SK-N-SH (cell line): ENCODE results near the gene MSL1. TPM values are rescaled to one million over a fixed set of nuclear protein-coding genes. Genes with fewer than 3 reads are reported as not detected.
A peak's percentile ranks its signal among the peaks of the same experiment; 100 is the strongest.

Source experiments
- CTCF ChIA-PET: fragments of 300-600, 350-600 bp; formaldehyde crosslinking; extraction: SDS; loops from one replicate; lab custom pipeline; 2021; lab: Yijun Ruan, JAX
- POLR2A ChIA-PET: fragments of 350-600 bp; sonication (Branson Sonifier 250); formaldehyde crosslinking; extraction: SDS; loops from one replicate; lab custom pipeline; 2020; ENCODE audit warnings: antibody characterized with exemption, inconsistent platforms; lab: Yijun Ruan, JAX
- DNase-seq: peaks from one replicate; pipeline ENCODE4 v3.0.0; 2012
- H2AFZ ChIP-seq: fragments of 200-600 bp; sonication (generic); 2 replicates; pipeline ENCODE4 v1.8.1; 2016; ENCODE audit warnings: antibody characterized with exemption, mild to moderate bottlenecking, low read depth
- H3F3A ChIP-seq: fragments of 200-600 bp; sonication (generic); replicated peaks from 2 replicates; pipeline ENCODE3; 2016; ENCODE audit warnings: antibody characterized with exemption, mild to moderate bottlenecking; ENCODE audit not compliant: insufficient read depth
- H3K27ac ChIP-seq, 2 experiments: fragments of 200-500 bp in 1 of 2; fragments of 200-600 bp in 1 of 2; sonication (Bioruptor generic) in 1 of 2; sonication (generic), shearing (Covaris generic) in 1 of 2; 2 replicates each; pipeline versions ENCODE4 v1.5.1 to v1.6.1; 2014 to 2016; ENCODE audit warnings: low read depth in 2 of 2, inconsistent platforms in 1 of 2, low read length in 1 of 2, mild to moderate bottlenecking in 1 of 2, mixed read lengths in 1 of 2
- H3K27me3 ChIP-seq: fragments of 200-600 bp; sonication (generic), shearing (Covaris generic); 2 replicates; pipeline ENCODE4 v1.6.1; 2016; ENCODE audit warnings: mixed run types; ENCODE audit not compliant: insufficient read depth
- H3K36me3 ChIP-seq, 2 experiments: fragments of 200-500 bp in 1 of 2; fragments of 200-600 bp in 1 of 2; sonication (Bioruptor generic) in 1 of 2; sonication (generic) in 1 of 2; replicated peaks in 1 of 2; 2 replicates each; pipeline versions ENCODE3 to v1.5.1; 2014 to 2016; ENCODE audit warnings: low read length in 1 of 2, mild to moderate bottlenecking in 1 of 2; ENCODE audit not compliant: insufficient read depth in 2 of 2, control insufficient read depth in 1 of 2
- H3K4me1 ChIP-seq, 2 experiments: fragments of 200-500 bp in 1 of 2; fragments of 200-600 bp in 1 of 2; sonication (Bioruptor generic) in 1 of 2; sonication (generic), shearing (Covaris generic) in 1 of 2; 2 replicates each; pipeline versions ENCODE4 v1.5.1 to v1.6.1; 2014 to 2016; ENCODE audit warnings: low read depth in 1 of 2, low read length in 1 of 2, mixed run types in 1 of 2; ENCODE audit not compliant: insufficient read depth in 2 of 2, control insufficient read depth in 1 of 2
- H3K4me2 ChIP-seq: fragments of 200-600 bp; sonication (generic), shearing (Covaris generic); 2 replicates; pipeline ENCODE4 v1.6.1; 2017; ENCODE audit warnings: mixed run types
- H3K4me3 ChIP-seq, 2 experiments: fragments of 200-500 bp in 1 of 2; fragments of 200-600 bp in 1 of 2; sonication (Bioruptor generic) in 1 of 2; sonication (generic), shearing (Covaris generic) in 1 of 2; 2 replicates each; pipeline versions ENCODE4 v1.5.1 to v1.8.1; 2014 to 2016; ENCODE audit warnings: low read depth in 2 of 2, inconsistent platforms in 1 of 2, low read length in 1 of 2, mild to moderate bottlenecking in 1 of 2, mixed read lengths in 1 of 2, moderate library complexity in 1 of 2
- H3K79me2 ChIP-seq: fragments of 200-600 bp; sonication (generic); 2 replicates; pipeline ENCODE4 v1.8.1; 2017; ENCODE audit warnings: mild to moderate bottlenecking; ENCODE audit not compliant: insufficient read depth
- H3K9ac ChIP-seq: fragments of 200-600 bp; sonication (generic); 2 replicates; pipeline ENCODE4 v1.6.1; 2017; ENCODE audit warnings: mixed run types
- H3K9me2 ChIP-seq: fragments of 200-600 bp; sonication (generic); 2 replicates; pipeline ENCODE4 v1.6.1; 2017; ENCODE audit warnings: mixed run types
- H3K9me3 ChIP-seq: fragments of 200-600 bp; sonication (generic); 2 replicates; pipeline ENCODE4 v1.6.1; 2017; ENCODE audit warnings: mixed run types, mild to moderate bottlenecking, moderate library complexity
- H4K20me1 ChIP-seq: fragments of 200-600 bp; sonication (generic); 2 replicates; pipeline ENCODE4 v1.6.1; 2017; ENCODE audit warnings: mild to moderate bottlenecking, mixed run types; ENCODE audit not compliant: insufficient read depth
- CHD2 ChIP-seq: fragments of 150-350 bp; IDR thresholded peaks from 2 replicates; pipeline ENCODE4 v1.6.1; 2018; ENCODE audit warnings: low read length; ENCODE audit not compliant: partially characterized antibody
- ELF1 ChIP-seq: IDR thresholded peaks from 2 replicates; pipeline ENCODE4 v1.4.0; 2012
- EP300 ChIP-seq, 2 experiments: IDR thresholded peaks; 2 replicates each; pipeline versions ENCODE4 v1.4.0 to v1.6.1; 2012; ENCODE audit warnings: borderline replicate concordance in 1 of 2, low read depth in 1 of 2, low read length in 1 of 2
- EZH2phosphoT487 ChIP-seq: fragments of 200-600 bp; sonication (generic); IDR thresholded peaks from 2 replicates; pipeline ENCODE4 v1.6.1; 2017; ENCODE audit warnings: low read depth, mixed run types, mild to moderate bottlenecking, antibody characterized with exemption, moderate library complexity, borderline replicate concordance
- FOSL2 ChIP-seq: IDR thresholded peaks from 2 replicates; pipeline ENCODE4 v1.4.0; 2012; ENCODE audit warnings: low read depth, mild to moderate bottlenecking, moderate library complexity, borderline replicate concordance
- FOXJ3 ChIP-seq: sonication (generic); formaldehyde crosslinking; IDR thresholded peaks from 2 replicates; pipeline ENCODE4 v1.5.1; 2020; ENCODE audit warnings: mild to moderate bottlenecking, missing genetic modification reagents
- FOXM1 ChIP-seq: IDR thresholded peaks from 2 replicates; pipeline ENCODE4 v1.4.0; 2012; ENCODE audit warnings: low read depth, mild to moderate bottlenecking
- GATA2 ChIP-seq: sonication (generic); formaldehyde crosslinking; IDR thresholded peaks from 2 replicates; pipeline ENCODE4 v1.5.0; 2020; ENCODE audit warnings: mild to moderate bottlenecking, missing genetic modification reagents
- JUND ChIP-seq: IDR thresholded peaks from 2 replicates; pipeline ENCODE4 v1.4.0; 2012
- MXI1 ChIP-seq: IDR thresholded peaks from 2 replicates; pipeline ENCODE4 v1.6.1; 2012; ENCODE audit warnings: mild to moderate bottlenecking, low read depth, low read length, improper control_type of control experiment
- NRF1 ChIP-seq: IDR thresholded peaks from 2 replicates; pipeline ENCODE4 v1.6.1; 2012; ENCODE audit warnings: low read depth, mild to moderate bottlenecking, low read length
- POLR2AphosphoS5 ChIP-seq: IDR thresholded peaks from 2 replicates; pipeline ENCODE4 v1.6.1; 2012; ENCODE audit warnings: low read depth, low read length
- RAD21 ChIP-seq: IDR thresholded peaks from 2 replicates; pipeline ENCODE4 v1.6.1; 2012; ENCODE audit warnings: mild to moderate bottlenecking, low read length
- RFX5 ChIP-seq: IDR thresholded peaks from 2 replicates; pipeline ENCODE4 v1.6.1; 2012; ENCODE audit warnings: mild to moderate bottlenecking, improper control_type of control experiment, low read length
- RXRA ChIP-seq: IDR thresholded peaks from 2 replicates; pipeline ENCODE4 v1.4.0; 2012; ENCODE audit warnings: low read depth, mild to moderate bottlenecking, borderline replicate concordance
- TAF1 ChIP-seq: IDR thresholded peaks from 2 replicates; pipeline ENCODE4 v1.6.1; 2012; ENCODE audit warnings: low read depth, mild to moderate bottlenecking, low read length, moderate library complexity, borderline replicate concordance
- TEAD4 ChIP-seq: IDR thresholded peaks from 2 replicates; pipeline ENCODE4 v1.4.0; 2012; ENCODE audit warnings: mild to moderate bottlenecking, borderline replicate concordance; ENCODE audit not compliant: insufficient read depth
- YY1 ChIP-seq: IDR thresholded peaks from 2 replicates; pipeline ENCODE4 v1.4.0; 2012; ENCODE audit warnings: low read depth, mild to moderate bottlenecking
- WGBS: methylation state at CpG from one replicate; pipeline ENCODE4 v1.1.6; 2017; ENCODE audit warnings: low lambda C conversion rate; 5-methylcytosine and 5-hydroxymethylcytosine counted together
- polyA plus RNA-seq, 3 experiments: library from polyadenylated mRNA; depleted of rRNA; stranded (reverse); fragments of >200 nt; gene quantifications; 2 replicates each; pipeline ENCODE4 v1.2.3, GENCODE V29; 2012
- TF ChIP-seq, protein P1 (sequence below): fragments of 200-600 bp; sonication (generic); IDR thresholded peaks from 2 replicates; pipeline ENCODE4 v1.6.1; 2017; ENCODE audit warnings: antibody characterized with exemption, mild to moderate bottlenecking, moderate library complexity
- TF ChIP-seq, protein P2 (sequence below): IDR thresholded peaks from 2 replicates; pipeline ENCODE4; 2012
- TF ChIP-seq, protein P3 (sequence below): IDR thresholded peaks from 2 replicates; pipeline ENCODE4 v1.4.0; 2012; ENCODE audit warnings: low read depth, borderline replicate concordance
- TF ChIP-seq, protein P4 (sequence below): fragments of 150-350 bp; IDR thresholded peaks from 2 replicates; pipeline ENCODE4 v1.6.1; 2016; ENCODE audit warnings: mild to moderate bottlenecking, low read depth, low read length

Gene MSL1
- polyA plus RNA-seq, 1 of the 3 experiments (the other 2 are of a cell fraction), result 30.2 TPM

DNA sequence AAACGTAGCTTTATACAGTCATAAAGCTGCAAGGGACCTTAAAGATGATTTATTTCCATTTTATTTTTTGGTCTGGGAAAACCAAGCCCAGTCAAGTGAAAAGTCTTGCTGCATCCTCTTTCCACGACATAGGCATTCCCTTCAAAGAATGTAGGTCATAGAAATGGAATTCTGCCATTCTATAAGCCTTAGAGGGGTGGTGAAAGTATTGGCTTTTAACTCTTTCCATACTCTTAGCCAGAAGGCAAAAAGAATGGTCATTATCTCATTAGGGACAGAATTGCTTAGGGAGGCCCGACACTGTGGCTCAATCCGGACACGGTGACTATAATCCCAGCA is 7.9 kb upstream of the MSL1 start:
- TF ChIP-seq ELF1 (no peak), YY1 (no peak), EP300 (IDR thresholded peaks at IDR 0.05; ENCODE audit: borderline replicate concordance in 1 of 2, low read depth in 1 of 2, low read length in 1 of 2) (no peak), TAF1 (no peak), TEAD4 (no peak), GATA2 (no peak), FOXJ3 (no peak), POLR2AphosphoS5 (no peak), RXRA (no peak), CHD2 (no peak), FOXM1 (no peak), RAD21 (no peak), NRF1 (no peak)
- TF ChIP-seq, protein P1, sequence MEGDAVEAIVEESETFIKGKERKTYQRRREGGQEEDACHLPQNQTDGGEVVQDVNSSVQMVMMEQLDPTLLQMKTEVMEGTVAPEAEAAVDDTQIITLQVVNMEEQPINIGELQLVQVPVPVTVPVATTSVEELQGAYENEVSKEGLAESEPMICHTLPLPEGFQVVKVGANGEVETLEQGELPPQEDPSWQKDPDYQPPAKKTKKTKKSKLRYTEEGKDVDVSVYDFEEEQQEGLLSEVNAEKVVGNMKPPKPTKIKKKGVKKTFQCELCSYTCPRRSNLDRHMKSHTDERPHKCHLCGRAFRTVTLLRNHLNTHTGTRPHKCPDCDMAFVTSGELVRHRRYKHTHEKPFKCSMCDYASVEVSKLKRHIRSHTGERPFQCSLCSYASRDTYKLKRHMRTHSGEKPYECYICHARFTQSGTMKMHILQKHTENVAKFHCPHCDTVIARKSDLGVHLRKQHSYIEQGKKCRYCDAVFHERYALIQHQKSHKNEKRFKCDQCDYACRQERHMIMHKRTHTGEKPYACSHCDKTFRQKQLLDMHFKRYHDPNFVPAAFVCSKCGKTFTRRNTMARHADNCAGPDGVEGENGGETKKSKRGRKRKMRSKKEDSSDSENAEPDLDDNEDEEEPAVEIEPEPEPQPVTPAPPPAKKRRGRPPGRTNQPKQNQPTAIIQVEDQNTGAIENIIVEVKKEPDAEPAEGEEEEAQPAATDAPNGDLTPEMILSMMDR, result no peak
- TF ChIP-seq, protein P2, sequence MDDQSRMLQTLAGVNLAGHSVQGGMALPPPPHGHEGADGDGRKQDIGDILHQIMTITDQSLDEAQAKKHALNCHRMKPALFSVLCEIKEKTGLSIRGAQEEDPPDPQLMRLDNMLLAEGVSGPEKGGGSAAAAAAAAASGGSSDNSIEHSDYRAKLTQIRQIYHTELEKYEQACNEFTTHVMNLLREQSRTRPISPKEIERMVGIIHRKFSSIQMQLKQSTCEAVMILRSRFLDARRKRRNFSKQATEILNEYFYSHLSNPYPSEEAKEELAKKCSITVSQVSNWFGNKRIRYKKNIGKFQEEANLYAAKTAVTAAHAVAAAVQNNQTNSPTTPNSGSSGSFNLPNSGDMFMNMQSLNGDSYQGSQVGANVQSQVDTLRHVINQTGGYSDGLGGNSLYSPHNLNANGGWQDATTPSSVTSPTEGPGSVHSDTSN, result no peak
- H3K4me1 ChIP-seq, result peaks cover 37 to 41% of the 10 kb centered on the region in 2 experiments

DNA sequence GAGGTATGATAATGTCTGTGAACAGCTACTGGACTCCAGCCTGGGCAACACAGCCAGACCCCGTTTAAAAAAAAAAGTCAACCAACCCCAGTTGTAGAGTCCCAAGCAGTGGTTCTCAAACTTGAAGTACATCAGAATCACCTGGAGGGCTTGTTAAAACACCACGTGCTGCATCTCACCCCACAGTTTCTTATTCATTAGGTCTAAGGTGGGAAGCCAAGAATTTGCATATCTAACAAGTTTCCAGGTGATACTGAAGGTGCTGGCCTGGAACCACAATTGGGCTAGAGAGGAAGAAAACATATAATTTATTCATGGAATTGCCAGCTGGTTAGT is 6.7 kb upstream of the MSL1 start:
- no peak overlapping the region for H3K4me3 ChIP-seq
- no peaks in the 10 kb centered on the region for H3K9me2 ChIP-seq
- peaks cover 34 to 39% of the 10 kb centered on the region in 2 experiments for H3K4me1 ChIP-seq
- no peaks in the 10 kb centered on the region for H4K20me1 ChIP-seq
- ChIA-PET CTCF (interaction anchor here (2.4 to 5.6 kb wide), 4 partner anchors 53 to 176 kb away, joined by 9 to 54 read pairs (median 10); partner anchors contain the start of gene CSF3), POLR2A (interaction anchor here (5.0 kb wide), 1 partner anchor 15 kb away, joined by 25 read pairs; the partner anchor contains the start of gene NR1D1)
- H3K9ac ChIP-seq, result no peak overlapping the region
- 91% methylated on average over 2 of the region's 2 CpGs for WGBS
- H3K27ac ChIP-seq, result peak overlapping the region; percentile 11 to 82; a peak in 3 of 4 replicates
- peak overlapping the region; percentile 75; the same call in 1 of the 2 replicates for H3K4me2 ChIP-seq
- no peak overlapping the region for H2AFZ ChIP-seq
- no peaks in the 10 kb centered on the region for H3K9me3 ChIP-seq
- peaks cover 47% of the 10 kb centered on the region for H3F3A ChIP-seq
- no peak for DNase-seq
- H3K27me3 ChIP-seq, result no peaks in the 10 kb centered on the region
- no peaks in the 10 kb centered on the region for H3K36me3 ChIP-seq
- peaks cover 10% of the 10 kb centered on the region for H3K79me2 ChIP-seq
- TF ChIP-seq FOXJ3 (no peak), TEAD4 (no peak), JUND (no peak), MXI1 (no peak), EZH2phosphoT487 (no peak), POLR2AphosphoS5 (no peak), FOSL2 (no peak), EP300 (IDR thresholded peaks at IDR 0.05; ENCODE audit: borderline replicate concordance in 1 of 2, low read depth in 1 of 2, low read length in 1 of 2) (no peak), RFX5 (no peak)
- TF ChIP-seq, protein P3, sequence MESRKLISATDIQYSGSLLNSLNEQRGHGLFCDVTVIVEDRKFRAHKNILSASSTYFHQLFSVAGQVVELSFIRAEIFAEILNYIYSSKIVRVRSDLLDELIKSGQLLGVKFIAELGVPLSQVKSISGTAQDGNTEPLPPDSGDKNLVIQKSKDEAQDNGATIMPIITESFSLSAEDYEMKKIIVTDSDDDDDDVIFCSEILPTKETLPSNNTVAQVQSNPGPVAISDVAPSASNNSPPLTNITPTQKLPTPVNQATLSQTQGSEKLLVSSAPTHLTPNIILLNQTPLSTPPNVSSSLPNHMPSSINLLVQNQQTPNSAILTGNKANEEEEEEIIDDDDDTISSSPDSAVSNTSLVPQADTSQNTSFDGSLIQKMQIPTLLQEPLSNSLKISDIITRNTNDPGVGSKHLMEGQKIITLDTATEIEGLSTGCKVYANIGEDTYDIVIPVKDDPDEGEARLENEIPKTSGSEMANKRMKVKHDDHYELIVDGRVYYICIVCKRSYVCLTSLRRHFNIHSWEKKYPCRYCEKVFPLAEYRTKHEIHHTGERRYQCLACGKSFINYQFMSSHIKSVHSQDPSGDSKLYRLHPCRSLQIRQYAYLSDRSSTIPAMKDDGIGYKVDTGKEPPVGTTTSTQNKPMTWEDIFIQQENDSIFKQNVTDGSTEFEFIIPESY, result no peak
- TF ChIP-seq, protein P4, sequence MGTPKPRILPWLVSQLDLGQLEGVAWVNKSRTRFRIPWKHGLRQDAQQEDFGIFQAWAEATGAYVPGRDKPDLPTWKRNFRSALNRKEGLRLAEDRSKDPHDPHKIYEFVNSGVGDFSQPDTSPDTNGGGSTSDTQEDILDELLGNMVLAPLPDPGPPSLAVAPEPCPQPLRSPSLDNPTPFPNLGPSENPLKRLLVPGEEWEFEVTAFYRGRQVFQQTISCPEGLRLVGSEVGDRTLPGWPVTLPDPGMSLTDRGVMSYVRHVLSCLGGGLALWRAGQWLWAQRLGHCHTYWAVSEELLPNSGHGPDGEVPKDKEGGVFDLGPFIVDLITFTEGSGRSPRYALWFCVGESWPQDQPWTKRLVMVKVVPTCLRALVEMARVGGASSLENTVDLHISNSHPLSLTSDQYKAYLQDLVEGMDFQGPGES, result no peak

More for the DNA sequence above, 7.9 kb upstream of the MSL1 start:
- peak overlapping the region; percentile 82 to 86 for H3K27ac ChIP-seq
- H3K27me3 ChIP-seq, result no peaks in the 10 kb centered on the region
- 50% methylated on average over 5 of the region's 5 CpGs for WGBS
- H3K36me3 ChIP-seq, result no peaks in the 10 kb centered on the region
- peak overlapping the region; percentile 56; the same call in 1 of the 2 replicates for H2AFZ ChIP-seq
- H3K79me2 ChIP-seq, result no peaks in the 10 kb centered on the region
- no peaks in the 10 kb centered on the region for H3K9me2 ChIP-seq
- no peaks in the 10 kb centered on the region for H4K20me1 ChIP-seq
- H3K4me3 ChIP-seq, result peak overlapping the region in 1 of 2 experiments; percentile 3; a peak in 1 of 4 replicates
- ChIA-PET POLR2A (interaction anchor here (0.7 to 5.0 kb wide), 11 partner anchors 9 to 133 kb away, joined by 3 to 25 read pairs (median 6); partner anchors contain the start of genes CASC3, MSL1, NR1D1 and PSMD3), CTCF (interaction anchor here (0.9 to 6.5 kb wide), 25 partner anchors 9 to 177 kb away, joined by 3 to 100 read pairs (median 11); partner anchors contain the start of genes CASC3, CSF3, MED24 and NR1D1)
- peak overlapping the region; percentile 53 for H3K9ac ChIP-seq
- DNase-seq, result no peak
- H3F3A ChIP-seq, result peaks cover 50% of the 10 kb centered on the region
- peak overlapping the region; percentile 75 for H3K4me2 ChIP-seq
- H3K9me3 ChIP-seq, result no peaks in the 10 kb centered on the region
